Uterus (tissue), 2 donors: Measurements from ENCODE around the gene FAIM2.

Experiments
- POLR2A ChIP-seq, 2 donors: fragments of 450-650 bp; IDR thresholded peaks; one replicate each; pipeline ENCODE4 v1.6.1; 2016; ENCODE audit warnings: antibody characterized with exemption in 2 of 2, mild to moderate bottlenecking in 1 of 2, moderate library complexity in 1 of 2
- TF ChIP-seq, protein P1 (sequence below), 4 experiments: fragments of 200-600 bp in 2 of 4; fragments of 450-650 bp in 2 of 4; sonication (generic) in 2 of 4; IDR thresholded peaks; one replicate each; pipeline ENCODE4 v1.5.1; 2016 to 2019; ENCODE audit warnings: antibody characterized with exemption in 4 of 4, mild to moderate bottlenecking in 2 of 4, moderate library complexity in 1 of 4

DNA sequence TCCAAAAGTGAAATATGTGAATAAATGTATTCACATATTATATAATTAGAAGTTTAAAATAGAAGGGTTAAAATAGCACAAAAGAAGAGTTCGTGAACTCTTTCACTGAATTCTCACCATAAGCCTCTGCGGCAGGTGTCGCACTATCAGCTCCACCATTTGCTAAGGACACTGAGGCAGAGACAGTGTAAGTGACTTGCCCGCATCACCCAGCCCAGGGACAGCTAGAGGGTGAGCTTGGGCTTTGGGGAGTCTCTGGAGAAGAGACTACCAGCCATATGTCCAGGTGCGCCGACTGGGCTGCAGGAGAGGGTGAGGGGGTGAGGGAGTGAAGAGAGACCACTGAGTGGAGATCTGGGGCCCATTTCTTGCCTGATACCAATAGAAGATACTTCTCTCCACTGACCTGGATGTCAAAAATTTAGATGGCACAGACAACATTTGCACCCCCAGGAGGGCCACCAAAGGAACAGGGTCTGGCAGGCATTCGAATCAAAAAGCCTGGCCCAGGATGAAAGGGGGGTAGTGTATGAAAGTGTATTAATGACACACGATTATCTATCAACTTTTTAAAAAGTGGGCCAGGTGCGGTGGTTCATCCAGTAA, 28.5 kb downstream of the FAIM2 start:
- no peak for TF ChIP-seq POLR2A (IDR thresholded peaks at IDR 0.05)
- TF ChIP-seq, protein P1, sequence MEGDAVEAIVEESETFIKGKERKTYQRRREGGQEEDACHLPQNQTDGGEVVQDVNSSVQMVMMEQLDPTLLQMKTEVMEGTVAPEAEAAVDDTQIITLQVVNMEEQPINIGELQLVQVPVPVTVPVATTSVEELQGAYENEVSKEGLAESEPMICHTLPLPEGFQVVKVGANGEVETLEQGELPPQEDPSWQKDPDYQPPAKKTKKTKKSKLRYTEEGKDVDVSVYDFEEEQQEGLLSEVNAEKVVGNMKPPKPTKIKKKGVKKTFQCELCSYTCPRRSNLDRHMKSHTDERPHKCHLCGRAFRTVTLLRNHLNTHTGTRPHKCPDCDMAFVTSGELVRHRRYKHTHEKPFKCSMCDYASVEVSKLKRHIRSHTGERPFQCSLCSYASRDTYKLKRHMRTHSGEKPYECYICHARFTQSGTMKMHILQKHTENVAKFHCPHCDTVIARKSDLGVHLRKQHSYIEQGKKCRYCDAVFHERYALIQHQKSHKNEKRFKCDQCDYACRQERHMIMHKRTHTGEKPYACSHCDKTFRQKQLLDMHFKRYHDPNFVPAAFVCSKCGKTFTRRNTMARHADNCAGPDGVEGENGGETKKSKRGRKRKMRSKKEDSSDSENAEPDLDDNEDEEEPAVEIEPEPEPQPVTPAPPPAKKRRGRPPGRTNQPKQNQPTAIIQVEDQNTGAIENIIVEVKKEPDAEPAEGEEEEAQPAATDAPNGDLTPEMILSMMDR (IDR thresholded peaks at IDR 0.05), result no peak
